G401.6 (cell line): ENCODE measurements around the gene ARHGEF16.

Experiments used
- FAIRE-seq: peaks from 2 replicates; lab custom pipeline; 2012; peaks lifted over from hg19 to GRCh38; lab: Jason Lieb, UNC

ARHGEF16 gene

GRCh38 chr1:3456964-3457909 is 2.8 kb downstream of the ARHGEF16 start:
- FAIRE-seq: no peak

GRCh38 chr1:3457910-3458883 is 3.7 kb downstream of the ARHGEF16 start:
- no peak for FAIRE-seq

GRCh38 chr1:3459051-3459908 is 4.8 kb downstream of the ARHGEF16 start:
- no peak for FAIRE-seq

- FAIRE-seq: no peak
These were observed 5.6 kb downstream of the ARHGEF16 start for GRCh38 chr1:3459940-3460671.

GRCh38 chr1:3460672-3461131 is 6.2 kb downstream of the ARHGEF16 start:
- no peak for FAIRE-seq

- no peak for FAIRE-seq
These were observed 6.9 kb downstream of the ARHGEF16 start for GRCh38 chr1:3461238-3461933.

- FAIRE-seq: no peak
These were observed 7.4 kb downstream of the ARHGEF16 start for GRCh38 chr1:3461934-3462275.

- no peak for FAIRE-seq
These were observed 8.0 kb downstream of the ARHGEF16 start for GRCh38 chr1:3462356-3463012.

GRCh38 chr1:3463013-3463385 is 8.5 kb downstream of the ARHGEF16 start:
- FAIRE-seq: no peak

- FAIRE-seq: no peak
These were observed 9.0 kb downstream of the ARHGEF16 start for GRCh38 chr1:3463408-3463863.

GRCh38 chr1:3463891-3464648 is 9.6 kb downstream of the ARHGEF16 start:
- no peak for FAIRE-seq

GRCh38 chr1:3464649-3465025 is 10.2 kb downstream of the ARHGEF16 start:
- no peak for FAIRE-seq

GRCh38 chr1:3465091-3465934 is 10.8 kb downstream of the ARHGEF16 start:
- FAIRE-seq: no peak

GRCh38 chr1:3465935-3466321 is 11.5 kb downstream of the ARHGEF16 start:
- no peak for FAIRE-seq

GRCh38 chr1:3466366-3467075 is 12.1 kb downstream of the ARHGEF16 start:
- no peak for FAIRE-seq

GRCh38 chr1:3467096-3468036 is 12.9 kb downstream of the ARHGEF16 start:
- FAIRE-seq: no peak
